H1 (cell line): ENCODE measurements around the gene PRPF39. TPM values are rescaled to one million over a fixed set of nuclear protein-coding genes. Genes with fewer than 3 reads are reported as not detected.

Experiments used
- CTCF ChIA-PET: fragments of 300-600 bp; sonication (Branson Sonifier 250); formaldehyde crosslinking; loops from one replicate; lab custom pipeline; 2021; ENCODE audit not compliant: partially characterized antibody; lab: Charles Lee
- POLR2A ChIA-PET: fragments of 300-600 bp; sonication (Branson Sonifier 250); formaldehyde crosslinking; loops from one replicate; lab custom pipeline; 2021; ENCODE audit warnings: inconsistent platforms; ENCODE audit not compliant: partially characterized antibody; lab: Charles Lee
- DNase-seq, 2 experiments: peaks; one replicate each; pipeline versions ENCODE4 v3.0.0 to v3.0.0-alpha.2; 2010 to 2022; ENCODE audit warnings: low spot score in 2 of 2, low read depth in 1 of 2, mixed read lengths in 1 of 2
- FAIRE-seq: peaks from 2 replicates; lab custom pipeline; 2011; peaks lifted over from hg19 to GRCh38; lab: Jason Lieb, UNC
- H2AFZ ChIP-seq: 2 replicates; pipeline ENCODE4 v1.8.1; 2012; ENCODE audit warnings: low read length, inconsistent platforms
- H2AK5ac ChIP-seq: 2 replicates; pipeline ENCODE4 v1.6.1; 2013; ENCODE audit warnings: low read depth, low read length
- H2BK120ac ChIP-seq: replicated peaks from 2 replicates; pipeline ENCODE3; 2013; ENCODE audit warnings: low read depth, low read length, inconsistent platforms
- H2BK12ac ChIP-seq: 2 replicates; pipeline ENCODE4 v1.6.1; 2013; ENCODE audit warnings: low read depth, low read length
- H2BK15ac ChIP-seq: 2 replicates; pipeline ENCODE4 v1.6.1; 2013; ENCODE audit warnings: low read length
- H2BK20ac ChIP-seq: 2 replicates; pipeline ENCODE4 v1.6.1; 2013; ENCODE audit warnings: low read length
- H2BK5ac ChIP-seq: 2 replicates; pipeline ENCODE4 v1.6.1; 2013; ENCODE audit warnings: low read depth, low read length
- H3K14ac ChIP-seq: 2 replicates; pipeline ENCODE4 v1.6.1; 2013; ENCODE audit warnings: inconsistent platforms; ENCODE audit not compliant: insufficient read length
- H3K18ac ChIP-seq: 2 replicates; pipeline ENCODE4 v1.6.1; 2013; ENCODE audit warnings: low read length; ENCODE audit errors: extremely low read depth
- H3K23ac ChIP-seq: 2 replicates; pipeline ENCODE4 v1.6.1; 2013; ENCODE audit warnings: inconsistent platforms; ENCODE audit not compliant: insufficient read length
- H3K23me2 ChIP-seq: 2 replicates; pipeline ENCODE4 v1.6.1; 2013; ENCODE audit warnings: low read depth, low read length
- H3K27ac ChIP-seq: 2 replicates; pipeline ENCODE4 v1.6.1; 2011; ENCODE audit warnings: low read depth, low read length, inconsistent platforms
- H3K27me3 ChIP-seq, 4 experiments: replicated peaks in 1 of 4; 1 replicate in 1 of 4; 2 replicates in 3 of 4; pipeline versions ENCODE4 v1.6.1 to v1.8.1; 2011 to 2013; ENCODE audit warnings: low read length in 3 of 4, mild to moderate bottlenecking in 3 of 4, inconsistent platforms in 2 of 4, mixed read lengths in 2 of 4, moderate library complexity in 1 of 4; ENCODE audit not compliant: control insufficient read depth in 3 of 4, insufficient read depth in 3 of 4; ENCODE audit errors: extremely low read depth in 1 of 4
- H3K36me3 ChIP-seq, 4 experiments: 2 replicates each; pipeline versions ENCODE4 v1.6.1 to v1.8.1; 2011 to 2013; ENCODE audit warnings: mild to moderate bottlenecking in 4 of 4, low read length in 3 of 4, moderate library complexity in 2 of 4, control low read depth in 1 of 4, inconsistent platforms in 1 of 4; ENCODE audit not compliant: insufficient read depth in 4 of 4, control insufficient read depth in 2 of 4
- H3K4ac ChIP-seq: replicated peaks from 2 replicates; pipeline ENCODE3; 2013; ENCODE audit warnings: low read length, low read depth, mixed read lengths, inconsistent platforms; ENCODE audit not compliant: insufficient read length
- H3K4me1 ChIP-seq, 4 experiments: replicated peaks in 1 of 4; 1 replicate in 1 of 4; 2 replicates in 3 of 4; pipeline versions ENCODE4 v1.6.1 to v1.8.1; 2011 to 2013; ENCODE audit warnings: low read length in 3 of 4, inconsistent platforms in 2 of 4, mixed read lengths in 1 of 4; ENCODE audit not compliant: insufficient read depth in 4 of 4, control insufficient read depth in 3 of 4
- H3K4me2 ChIP-seq, 2 experiments: 2 replicates each; pipeline versions ENCODE4 v1.6.1 to v1.8.1; 2011 to 2013; ENCODE audit warnings: low read depth in 2 of 2, low read length in 2 of 2, control low read depth in 1 of 2, inconsistent platforms in 1 of 2, mild to moderate bottlenecking in 1 of 2; ENCODE audit not compliant: insufficient read depth in 1 of 2
- H3K4me3 ChIP-seq, 4 experiments: fragments of 200-600, 300-600 bp in 1 of 4; sonication (generic), shearing (Covaris generic), sonication (Bioruptor Twin) in 1 of 4; 2 replicates each; pipeline versions ENCODE4 v1.5.1 to v1.8.1; 2011 to 2016; ENCODE audit warnings: low read length in 4 of 4, low read depth in 3 of 4, control low read depth in 2 of 4, inconsistent platforms in 2 of 4, mild to moderate bottlenecking in 2 of 4, mixed read lengths in 1 of 4, moderate library complexity in 1 of 4; ENCODE audit not compliant: insufficient read depth in 2 of 4; ENCODE audit errors: extremely low read depth in 1 of 4
- H3K56ac ChIP-seq: replicated peaks from 2 replicates; pipeline ENCODE3; 2013; ENCODE audit warnings: low read depth, mild to moderate bottlenecking, mixed read lengths, low read length, inconsistent platforms; ENCODE audit not compliant: insufficient read length
- H3K79me1 ChIP-seq: 2 replicates; pipeline ENCODE4 v1.6.1; 2013; ENCODE audit warnings: low read depth, low read length, control low read depth
- H3K79me2 ChIP-seq, 2 experiments: 2 replicates each; pipeline versions ENCODE4 v1.6.1 to v1.8.1; 2012 to 2013; ENCODE audit warnings: low read length in 2 of 2, mild to moderate bottlenecking in 2 of 2, inconsistent platforms in 1 of 2; ENCODE audit not compliant: insufficient read depth in 2 of 2, control insufficient read depth in 1 of 2
- H3K9ac ChIP-seq, 4 experiments: replicated peaks in 1 of 4; 1 replicate in 1 of 4; 2 replicates in 3 of 4; pipeline versions ENCODE4 v1.6.1 to v1.8.1; 2011 to 2013; ENCODE audit warnings: low read depth in 3 of 4, low read length in 3 of 4, control low read depth in 2 of 4, mild to moderate bottlenecking in 2 of 4, moderate library complexity in 2 of 4, inconsistent platforms in 1 of 4; ENCODE audit errors: extremely low read depth in 1 of 4
- H3K9me3 ChIP-seq, 2 experiments: 2 replicates each; pipeline versions ENCODE4 v1.6.1 to v1.8.1; 2012 to 2013; ENCODE audit warnings: mild to moderate bottlenecking in 2 of 2, moderate library complexity in 2 of 2, control low read depth in 1 of 2, inconsistent platforms in 1 of 2, low read depth in 1 of 2, low read length in 1 of 2, mixed read lengths in 1 of 2; ENCODE audit not compliant: insufficient read depth in 2 of 2
- H4K20me1 ChIP-seq, 2 experiments: replicated peaks in 1 of 2; 2 replicates each; pipeline versions ENCODE3 to v1.8.1; 2011 to 2013; ENCODE audit warnings: inconsistent platforms in 2 of 2, low read length in 2 of 2, mild to moderate bottlenecking in 1 of 2; ENCODE audit not compliant: insufficient read depth in 2 of 2, control insufficient read depth in 1 of 2
- H4K5ac ChIP-seq: 2 replicates; pipeline ENCODE4 v1.6.1; 2013; ENCODE audit warnings: low read length, low read depth, mixed read lengths, inconsistent platforms; ENCODE audit not compliant: insufficient read length
- H4K8ac ChIP-seq: 2 replicates; pipeline ENCODE4 v1.8.0; 2013; ENCODE audit warnings: mild to moderate bottlenecking, moderate library complexity, low read length, inconsistent platforms; ENCODE audit not compliant: insufficient read depth; ENCODE audit errors: extremely low read depth
- H4K91ac ChIP-seq: replicated peaks from 2 replicates; pipeline ENCODE3; 2013; ENCODE audit warnings: low read length, mixed read lengths, inconsistent platforms; ENCODE audit not compliant: insufficient read length
- CBX5 ChIP-seq: fragments of 300-800, 300-1000 bp; sonication (generic); IDR thresholded peaks from 2 replicates; pipeline ENCODE4 v1.7.1; 2016; ENCODE audit warnings: antibody characterized with exemption, low read length, low read depth
- CEBPB ChIP-seq: IDR thresholded peaks from 2 replicates; pipeline ENCODE4 v1.6.1; 2012; ENCODE audit warnings: low read depth, low read length
- EP300 ChIP-seq, 2 experiments: IDR thresholded peaks; 1 replicate in 1 of 2; 2 replicates in 1 of 2; pipeline ENCODE4 v1.6.1; 2011 to 2012; ENCODE audit warnings: low read depth in 2 of 2, low read length in 2 of 2, mild to moderate bottlenecking in 2 of 2, borderline replicate concordance in 1 of 2, inconsistent platforms in 1 of 2, moderate library complexity in 1 of 2
- NANOG ChIP-seq: IDR thresholded peaks from 2 replicates; pipeline ENCODE4 v1.6.1; 2011; ENCODE audit warnings: low read length, low read depth, mild to moderate bottlenecking, inconsistent platforms; ENCODE audit not compliant: insufficient read depth, poor library complexity, severe bottlenecking
- POLR2A ChIP-seq, 2 experiments: IDR thresholded peaks; 1 replicate in 1 of 2; 2 replicates in 1 of 2; pipeline ENCODE4 v1.6.1; 2011; ENCODE audit warnings: low read depth in 2 of 2, low read length in 2 of 2, mild to moderate bottlenecking in 2 of 2; ENCODE audit errors: control extremely low read depth in 1 of 2
- POLR2AphosphoS5 ChIP-seq: IDR thresholded peaks from 2 replicates; pipeline ENCODE4 v1.6.1; 2011; ENCODE audit warnings: low read depth, low read length
- RBBP5 ChIP-seq: IDR thresholded peaks from 2 replicates; pipeline ENCODE4 v1.7.1; 2012; ENCODE audit warnings: low read depth, mild to moderate bottlenecking, inconsistent platforms, low read length, moderate library complexity, borderline replicate concordance
- SP2 ChIP-seq: IDR thresholded peaks from 2 replicates; pipeline ENCODE4 v1.6.1; 2012; ENCODE audit warnings: mild to moderate bottlenecking, low read length, inconsistent platforms
- SRF ChIP-seq: IDR thresholded peaks from 2 replicates; pipeline ENCODE4 v1.6.1; 2011; ENCODE audit warnings: mild to moderate bottlenecking, low read depth, low read length, moderate library complexity
- polyA plus RNA-seq, 7 experiments: library from polyadenylated mRNA; depleted of rRNA in 3 of 7; stranded (reverse) in 5 of 7; unstranded in 2 of 7; fragments of >200 nt in 5 of 7; fragments of 200-250 nt in 2 of 7; gene quantifications; 1 replicate in 5 of 7; 2 replicates in 1 of 7; 4 replicates in 1 of 7; pipeline versions ENCODE4 v1.2.1 to v1.2.3, GENCODE V29; 2011 to 2013; ENCODE audit warnings: missing spikeins in 2 of 7, mixed read lengths in 2 of 7
- total RNA-seq: library from RNA; stranded (reverse); fragmentation: NEBNext Ultra II Directional; extraction: Animal tissue kit (Norgen Biotek cat#: 25700); gene quantifications from 2 replicates; pipeline ENCODE4 v1.2.1, GENCODE V29; 2021

The PRPF39 gene
- total and polyA plus RNA-seq, 2 of the 8 experiments (the other 6 are each of a cell fraction or from before 2014, with no cell fraction given) = 22.4 to 43.3 TPM

DNA sequence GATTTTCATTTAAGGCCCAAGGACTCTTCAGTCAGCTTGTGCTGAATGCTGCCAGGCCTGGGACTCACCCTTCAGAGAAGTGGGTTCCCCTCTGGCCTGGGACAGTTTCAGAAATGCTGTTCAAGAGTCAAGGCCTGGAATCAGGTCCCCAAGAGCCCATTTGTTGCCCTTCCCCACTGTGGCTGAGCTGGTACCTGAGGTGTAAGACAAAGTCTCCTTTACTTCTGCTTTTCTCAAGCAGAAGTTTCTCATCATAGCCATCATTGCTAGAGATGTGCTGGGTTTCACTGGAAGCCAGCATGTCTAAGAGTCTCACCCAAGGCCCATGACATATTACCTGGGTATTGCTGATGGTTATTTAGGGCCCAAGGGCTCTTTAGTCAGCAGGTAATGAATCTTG, 60.7 kb downstream of the PRPF39 start:
- no peak for TF ChIP-seq POLR2A (IDR thresholded peaks at IDR 0.05; ENCODE audit: control extremely low read depth in 1 of 2, low read depth in 2 of 2, low read length in 2 of 2)
- TF ChIP-seq NANOG = no peak
- TF ChIP-seq CEBPB = no peak
- TF ChIP-seq RBBP5 = no peak
- no peak for TF ChIP-seq CBX5
- no peak for TF ChIP-seq EP300 (IDR thresholded peaks at IDR 0.05; ENCODE audit: borderline replicate concordance in 1 of 2, low read depth in 2 of 2, low read length in 2 of 2)
- TF ChIP-seq POLR2AphosphoS5 = no peak
- TF ChIP-seq SRF = no peak
- TF ChIP-seq SP2 = no peak
- Histone ChIP-seq H3K18ac (no peak overlapping the region), H4K5ac (no peak overlapping the region), H3K14ac (no peak overlapping the region), H4K91ac (no peak overlapping the region), H4K8ac (no peak overlapping the region), H2BK120ac (no peak overlapping the region), H3K23me2 (no peaks in the 10 kb centered on the region; the same call in 1 of the 2 replicates), H3K23ac (no peak overlapping the region), H3K4ac (no peak overlapping the region), H3K9me3 (no peaks in the 10 kb centered on the region), H2BK12ac (no peak overlapping the region), H3K27me3 (no peaks in the 10 kb centered on the region), H2AK5ac (no peak overlapping the region), H3K79me2 (peaks cover 0 to 27% of the 10 kb centered on the region in 2 experiments; a peak in 2 of 4 replicates), H2BK20ac (no peak overlapping the region), H2AFZ (no peak overlapping the region), H3K36me3 (peaks cover 0 to 5% (median under 1%) of the 10 kb centered on the region in 4 experiments; a peak in 2 of 8 replicates), H2BK15ac (no peak overlapping the region), H2BK5ac (no peak overlapping the region), H3K4me2 (no peak overlapping the region), H4K20me1 (no peaks in the 10 kb centered on the region), H3K27ac (no peak overlapping the region; the same call in 1 of the 2 replicates), H3K4me1 (peaks cover 0 to 2% (median under 1%) of the 10 kb centered on the region in 4 experiments; a peak in 2 of 7 replicates), H3K4me3 (no peak overlapping the region), H3K56ac (no peak overlapping the region), H3K9ac (no peak overlapping the region), H3K79me1 (peaks cover 2% of the 10 kb centered on the region; the same call in 1 of the 2 replicates)
- DNase-seq (no peak), FAIRE-seq (no peak)
- ChIA-PET POLR2A (interaction anchor here (1.0 kb wide), 1 partner anchor 16 kb away, joined by 3 read pairs; no protein-coding TSS in a partner anchor), CTCF (interaction anchor here (0.9 kb wide), 1 partner anchor 8 kb away, joined by 3 read pairs; the partner anchor contains the start of gene FANCM)
